GM23338 (cell line): ENCODE results near the gene ZNF286A. TPM values are rescaled to one million over a fixed set of nuclear protein-coding genes. Genes with fewer than 3 reads are reported as not detected.
"Not testable (repeated sequence)": the region's sequence is repeated elsewhere in the genome, so short reads cannot be mapped to it uniquely, and the experiment has no call there.

Source experiments
- ATAC-seq: fragments of 200-7000 bp; cut with Tn5 transposase; 3 replicates; pipeline ENCODE4 v1.9.1; 2020
- DNase-seq: peaks from one replicate; pipeline ENCODE4 v3.0.0-alpha.2; 2015; ENCODE audit warnings: low spot score
- H2AFZ ChIP-seq: fragments of 200-600 bp; sonication (generic); 2 replicates; pipeline ENCODE4 v1.8.0; 2016; ENCODE audit warnings: antibody characterized with exemption, mild to moderate bottlenecking, moderate library complexity
- H3F3A ChIP-seq: fragments of 200-600 bp; sonication (generic); replicated peaks from 2 replicates; pipeline ENCODE4 v1.8.0; 2017; ENCODE audit warnings: antibody characterized with exemption, mixed run types, low read depth
- H3K27ac ChIP-seq: fragments of 200-600 bp; sonication (generic); 2 replicates; pipeline ENCODE4 v1.6.1; 2016; ENCODE audit warnings: low read depth
- H3K27me3 ChIP-seq: fragments of 200-600 bp; sonication (generic); 2 replicates; pipeline ENCODE4 v1.8.0; 2016; ENCODE audit warnings: mild to moderate bottlenecking, mixed run types, moderate library complexity; ENCODE audit not compliant: insufficient read depth
- H3K36me3 ChIP-seq: fragments of 200-600 bp; sonication (generic); 2 replicates; pipeline ENCODE4 v1.8.0; 2016; ENCODE audit warnings: mild to moderate bottlenecking; ENCODE audit not compliant: insufficient read depth
- H3K4me1 ChIP-seq: fragments of 200-600 bp; sonication (generic); 2 replicates; pipeline ENCODE4 v1.8.0; 2016; ENCODE audit warnings: mild to moderate bottlenecking, moderate library complexity; ENCODE audit not compliant: insufficient read depth
- H3K4me2 ChIP-seq: fragments of 200-600 bp; sonication (generic); 2 replicates; pipeline ENCODE4 v1.7.1; 2017; ENCODE audit warnings: mixed run types
- H3K4me3 ChIP-seq: fragments of 200-600 bp; sonication (generic); 2 replicates; pipeline ENCODE4 v1.6.1; 2016; ENCODE audit warnings: mixed run types
- H3K79me2 ChIP-seq: fragments of 200-600 bp; sonication (generic); replicated peaks from 2 replicates; pipeline ENCODE4 v1.8.0; 2017; ENCODE audit warnings: mild to moderate bottlenecking; ENCODE audit not compliant: insufficient read depth
- H3K9me2 ChIP-seq: fragments of 200-600 bp; sonication (generic); 2 replicates; pipeline ENCODE4 v1.8.0; 2017; ENCODE audit not compliant: insufficient read depth
- H4K20me1 ChIP-seq: fragments of 200-600 bp; sonication (generic); replicated peaks from 2 replicates; pipeline ENCODE4 v1.8.0; 2017; ENCODE audit warnings: mild to moderate bottlenecking; ENCODE audit not compliant: insufficient read depth
- H3K27ac Mint-ChIP-seq: 2 replicates; pipeline ENCODE4 v1.8.0; 2020; ENCODE audit warnings: inconsistent platforms, mild to moderate bottlenecking, moderate library complexity, mixed read lengths
- H3K27me3 Mint-ChIP-seq: 3 replicates; pipeline ENCODE4 v1.8.0; 2022; ENCODE audit warnings: low read depth, mild to moderate bottlenecking, moderate library complexity, mixed read lengths, inconsistent platforms; ENCODE audit not compliant: insufficient read depth, poor library complexity
- H3K36me3 Mint-ChIP-seq: 3 replicates; pipeline ENCODE4 v1.8.0; 2021; ENCODE audit warnings: low read depth, mild to moderate bottlenecking, inconsistent platforms, moderate library complexity, mixed read lengths
- H3K4me1 Mint-ChIP-seq: 3 replicates; pipeline ENCODE4 v1.8.0; 2020; ENCODE audit warnings: mild to moderate bottlenecking, inconsistent platforms, mixed read lengths
- H3K4me3 Mint-ChIP-seq: 3 replicates; pipeline ENCODE4 v1.8.0; 2021; ENCODE audit warnings: moderate library complexity, mild to moderate bottlenecking, inconsistent platforms, mixed read lengths
- H3K9me3 Mint-ChIP-seq: 3 replicates; pipeline ENCODE4 v1.8.0; 2020; ENCODE audit warnings: moderate library complexity, mild to moderate bottlenecking, inconsistent platforms, mixed read lengths
- CREB1 ChIP-seq: fragments of 250-450 bp; sonication (Bioruptor Pico); IDR thresholded peaks from 2 replicates; pipeline ENCODE4 v1.5.0; 2020; ENCODE audit warnings: low read depth, mild to moderate bottlenecking, moderate library complexity
- EZH2 ChIP-seq: fragments of 200-600 bp; sonication (generic); IDR thresholded peaks from one replicate; pipeline ENCODE4 v1.8.0; 2017; ENCODE audit warnings: antibody characterized with exemption, mild to moderate bottlenecking, low read depth; ENCODE audit not compliant: unreplicated experiment
- EZH2phosphoT487 ChIP-seq: fragments of 200-600 bp; sonication (generic); IDR thresholded peaks from one replicate; pipeline ENCODE4 v1.8.1; 2018; ENCODE audit warnings: antibody characterized with exemption; ENCODE audit not compliant: unreplicated experiment
- NANOG ChIP-seq: IDR thresholded peaks from 2 replicates; pipeline ENCODE4 v1.6.1; 2016; ENCODE audit warnings: antibody characterized with exemption, borderline replicate concordance
- POLR2AphosphoS5 ChIP-seq: IDR thresholded peaks from 2 replicates; pipeline ENCODE4 v1.6.1; 2016; ENCODE audit warnings: antibody characterized with exemption, low read depth
- STAT1 ChIP-seq: IDR thresholded peaks from one replicate; pipeline ENCODE4 v1.6.1; 2016; ENCODE audit warnings: antibody characterized with exemption; ENCODE audit not compliant: unreplicated experiment
- ZNF114 ChIP-seq: fragments of 250-450 bp; sonication (Bioruptor Pico); IDR thresholded peaks from 2 replicates; pipeline ENCODE4 v1.5.0; 2020; ENCODE audit warnings: mild to moderate bottlenecking, moderate library complexity
- polyA plus RNA-seq: library from polyadenylated mRNA; unstranded; fragments of >200 nt; fragmentation: Nextera tagmentation; extraction: Ambion mirVana; gene quantifications from 2 replicates; pipeline ENCODE4 v1.2.1, GENCODE V29; 2016
- total RNA-seq: library from RNA; depleted of rRNA; stranded (reverse); fragments of >200 nt; shearing (Covaris generic); gene quantifications from 2 replicates; pipeline ENCODE4 v1.2.3, GENCODE V29; 2014
- TF ChIP-seq, protein P1 (sequence below): fragments of 250-450 bp; sonication (Bioruptor Pico); IDR thresholded peaks from 2 replicates; pipeline ENCODE4 v1.5.0; 2020; ENCODE audit warnings: mild to moderate bottlenecking, moderate library complexity
- TF ChIP-seq, protein P2 (sequence below), 2 experiments: fragments of 200-600 bp in 1 of 2; sonication (generic) in 1 of 2; conservative IDR thresholded peaks; 2 replicates each; pipeline versions ENCODE4 v1.5.1 to v1.6.1; 2016 to 2017; ENCODE audit warnings: antibody characterized with exemption in 2 of 2, low read depth in 2 of 2, mild to moderate bottlenecking in 2 of 2, moderate library complexity in 1 of 2
- TF ChIP-seq, protein P3 (sequence below): IDR thresholded peaks from 2 replicates; pipeline ENCODE4 v1.6.1; 2016; ENCODE audit warnings: antibody characterized with exemption
- TF ChIP-seq, protein P4 (sequence below): IDR thresholded peaks from one replicate; pipeline ENCODE4 v1.6.1; 2018; ENCODE audit warnings: antibody characterized with exemption; ENCODE audit not compliant: unreplicated experiment

The ZNF286A gene
- total and polyA plus RNA-seq, 2 experiments from 2014 or later = 44.8 to 93.4 TPM

DNA sequence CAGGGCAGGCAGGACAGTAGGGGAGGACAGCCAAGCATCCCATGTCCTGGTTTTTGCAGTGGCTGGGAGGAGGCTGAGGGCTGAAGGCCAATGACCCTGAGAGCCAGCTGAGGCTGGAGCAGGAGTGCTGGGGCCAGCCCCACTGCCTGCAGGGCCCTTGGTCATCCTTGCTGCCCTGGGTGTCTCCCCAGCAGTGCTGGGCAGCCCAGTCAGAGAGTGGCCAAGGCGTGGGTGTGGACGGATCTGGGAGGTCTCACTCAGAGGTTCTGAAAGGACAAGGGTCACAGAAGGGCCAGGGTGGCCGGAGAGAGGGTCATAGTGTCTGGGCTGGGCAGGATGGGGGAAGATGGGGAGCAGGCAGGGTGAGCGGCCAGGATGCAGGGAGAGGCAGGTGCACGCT lies 37.0 kb downstream of the ZNF286A start:
- not testable (repeated sequence) for H4K20me1 ChIP-seq, H3K9me2 ChIP-seq, H3K36me3 Mint-ChIP-seq, H3K4me3 Mint-ChIP-seq, H3K4me3 ChIP-seq, H3K79me2 ChIP-seq, H3K9me3 Mint-ChIP-seq, H3F3A ChIP-seq, H3K4me2 ChIP-seq, H3K27ac ChIP-seq, ATAC-seq, H3K36me3 ChIP-seq, DNase-seq, H3K27ac Mint-ChIP-seq, H3K27me3 ChIP-seq, H3K27me3 Mint-ChIP-seq, H3K4me1 Mint-ChIP-seq, H3K4me1 ChIP-seq, H2AFZ ChIP-seq

DNA sequence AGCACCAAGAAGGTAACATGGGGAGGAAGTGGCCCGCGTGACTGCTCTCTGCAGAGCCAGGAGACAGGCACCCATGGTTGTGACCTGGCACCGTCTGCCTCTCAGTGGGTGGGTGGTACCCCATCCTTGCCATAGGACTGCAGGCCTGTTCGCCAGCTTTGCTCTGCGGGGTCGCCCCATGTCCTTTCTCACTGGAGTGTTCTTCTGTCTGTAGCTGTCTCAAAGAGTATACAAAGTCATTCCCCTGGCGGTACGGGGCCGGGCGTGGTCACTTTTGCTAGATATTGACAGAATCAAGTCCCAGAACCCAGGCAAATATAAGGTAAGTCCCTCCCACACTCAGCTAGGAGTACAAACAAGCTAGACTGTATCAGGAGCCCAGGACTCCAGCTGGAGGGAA lies 38.5 kb downstream of the ZNF286A start:
- Mint-ChIP-seq H3K4me3 (no peak overlapping the region), H3K27ac (no peak overlapping the region), H3K4me1 (no peaks in the 10 kb centered on the region), H3K36me3 (no peaks in the 10 kb centered on the region), H3K27me3 (peaks cover under 1% of the 10 kb centered on the region), H3K9me3 (no peaks in the 10 kb centered on the region)
- no peaks in the 10 kb centered on the region for H3F3A ChIP-seq
- H3K4me2 ChIP-seq = no peak overlapping the region
- H3K4me1 ChIP-seq = no peaks in the 10 kb centered on the region
- H3K36me3 ChIP-seq = no peaks in the 10 kb centered on the region
- H3K79me2 ChIP-seq = no peaks in the 10 kb centered on the region
- H3K4me3 ChIP-seq = no peak overlapping the region
- no peak for DNase-seq
- no peak for ATAC-seq
- no peaks in the 10 kb centered on the region for H3K27me3 ChIP-seq
- no peaks in the 10 kb centered on the region for H4K20me1 ChIP-seq
- H3K9me2 ChIP-seq = no peaks in the 10 kb centered on the region
- no peak overlapping the region for H2AFZ ChIP-seq
- H3K27ac ChIP-seq = no peak overlapping the region
- TF ChIP-seq EZH2phosphoT487 (no peak), EZH2 (no peak), STAT1 (no peak), ZNF114 (CRISPR knock-in tag) (no peak), NANOG (no peak), CREB1 (CRISPR knock-in tag) (no peak), POLR2AphosphoS5 (no peak)
- TF ChIP-seq, protein P1, sequence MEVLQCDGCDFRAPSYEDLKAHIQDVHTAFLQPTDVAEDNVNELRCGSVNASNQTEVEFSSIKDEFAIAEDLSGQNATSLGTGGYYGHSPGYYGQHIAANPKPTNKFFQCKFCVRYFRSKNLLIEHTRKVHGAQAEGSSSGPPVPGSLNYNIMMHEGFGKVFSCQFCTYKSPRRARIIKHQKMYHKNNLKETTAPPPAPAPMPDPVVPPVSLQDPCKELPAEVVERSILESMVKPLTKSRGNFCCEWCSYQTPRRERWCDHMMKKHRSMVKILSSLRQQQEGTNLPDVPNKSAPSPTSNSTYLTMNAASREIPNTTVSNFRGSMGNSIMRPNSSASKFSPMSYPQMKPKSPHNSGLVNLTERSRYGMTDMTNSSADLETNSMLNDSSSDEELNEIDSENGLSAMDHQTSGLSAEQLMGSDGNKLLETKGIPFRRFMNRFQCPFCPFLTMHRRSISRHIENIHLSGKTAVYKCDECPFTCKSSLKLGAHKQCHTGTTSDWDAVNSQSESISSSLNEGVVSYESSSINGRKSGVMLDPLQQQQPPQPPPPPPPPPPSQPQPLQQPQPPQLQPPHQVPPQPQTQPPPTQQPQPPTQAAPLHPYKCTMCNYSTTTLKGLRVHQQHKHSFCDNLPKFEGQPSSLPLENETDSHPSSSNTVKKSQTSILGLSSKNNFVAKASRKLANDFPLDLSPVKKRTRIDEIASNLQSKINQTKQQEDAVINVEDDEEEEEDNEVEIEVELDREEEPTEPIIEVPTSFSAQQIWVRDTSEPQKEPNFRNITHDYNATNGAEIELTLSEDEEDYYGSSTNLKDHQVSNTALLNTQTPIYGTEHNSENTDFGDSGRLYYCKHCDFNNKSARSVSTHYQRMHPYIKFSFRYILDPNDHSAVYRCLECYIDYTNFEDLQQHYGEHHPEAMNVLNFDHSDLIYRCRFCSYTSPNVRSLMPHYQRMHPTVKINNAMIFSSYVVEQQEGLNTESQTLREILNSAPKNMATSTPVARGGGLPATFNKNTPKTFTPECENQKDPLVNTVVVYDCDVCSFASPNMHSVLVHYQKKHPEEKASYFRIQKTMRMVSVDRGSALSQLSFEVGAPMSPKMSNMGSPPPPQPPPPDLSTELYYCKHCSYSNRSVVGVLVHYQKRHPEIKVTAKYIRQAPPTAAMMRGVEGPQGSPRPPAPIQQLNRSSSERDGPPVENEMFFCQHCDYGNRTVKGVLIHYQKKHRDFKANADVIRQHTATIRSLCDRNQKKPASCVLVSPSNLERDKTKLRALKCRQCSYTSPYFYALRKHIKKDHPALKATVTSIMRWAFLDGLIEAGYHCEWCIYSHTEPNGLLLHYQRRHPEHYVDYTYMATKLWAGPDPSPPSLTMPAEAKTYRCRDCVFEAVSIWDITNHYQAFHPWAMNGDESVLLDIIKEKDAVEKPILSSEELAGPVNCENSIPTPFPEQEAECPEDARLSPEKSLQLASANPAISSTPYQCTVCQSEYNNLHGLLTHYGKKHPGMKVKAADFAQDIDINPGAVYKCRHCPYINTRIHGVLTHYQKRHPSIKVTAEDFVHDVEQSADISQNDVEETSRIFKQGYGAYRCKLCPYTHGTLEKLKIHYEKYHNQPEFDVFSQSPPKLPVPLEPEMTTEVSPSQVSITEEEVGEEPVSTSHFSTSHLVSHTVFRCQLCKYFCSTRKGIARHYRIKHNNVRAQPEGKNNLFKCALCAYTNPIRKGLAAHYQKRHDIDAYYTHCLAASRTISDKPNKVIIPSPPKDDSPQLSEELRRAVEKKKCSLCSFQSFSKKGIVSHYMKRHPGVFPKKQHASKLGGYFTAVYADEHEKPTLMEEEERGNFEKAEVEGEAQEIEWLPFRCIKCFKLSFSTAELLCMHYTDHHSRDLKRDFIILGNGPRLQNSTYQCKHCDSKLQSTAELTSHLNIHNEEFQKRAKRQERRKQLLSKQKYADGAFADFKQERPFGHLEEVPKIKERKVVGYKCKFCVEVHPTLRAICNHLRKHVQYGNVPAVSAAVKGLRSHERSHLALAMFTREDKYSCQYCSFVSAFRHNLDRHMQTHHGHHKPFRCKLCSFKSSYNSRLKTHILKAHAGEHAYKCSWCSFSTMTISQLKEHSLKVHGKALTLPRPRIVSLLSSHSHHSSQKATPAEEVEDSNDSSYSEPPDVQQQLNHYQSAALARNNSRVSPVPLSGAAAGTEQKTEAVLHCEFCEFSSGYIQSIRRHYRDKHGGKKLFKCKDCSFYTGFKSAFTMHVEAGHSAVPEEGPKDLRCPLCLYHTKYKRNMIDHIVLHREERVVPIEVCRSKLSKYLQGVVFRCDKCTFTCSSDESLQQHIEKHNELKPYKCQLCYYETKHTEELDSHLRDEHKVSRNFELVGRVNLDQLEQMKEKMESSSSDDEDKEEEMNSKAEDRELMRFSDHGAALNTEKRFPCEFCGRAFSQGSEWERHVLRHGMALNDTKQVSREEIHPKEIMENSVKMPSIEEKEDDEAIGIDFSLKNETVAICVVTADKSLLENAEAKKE = no peak
- TF ChIP-seq, protein P2, sequence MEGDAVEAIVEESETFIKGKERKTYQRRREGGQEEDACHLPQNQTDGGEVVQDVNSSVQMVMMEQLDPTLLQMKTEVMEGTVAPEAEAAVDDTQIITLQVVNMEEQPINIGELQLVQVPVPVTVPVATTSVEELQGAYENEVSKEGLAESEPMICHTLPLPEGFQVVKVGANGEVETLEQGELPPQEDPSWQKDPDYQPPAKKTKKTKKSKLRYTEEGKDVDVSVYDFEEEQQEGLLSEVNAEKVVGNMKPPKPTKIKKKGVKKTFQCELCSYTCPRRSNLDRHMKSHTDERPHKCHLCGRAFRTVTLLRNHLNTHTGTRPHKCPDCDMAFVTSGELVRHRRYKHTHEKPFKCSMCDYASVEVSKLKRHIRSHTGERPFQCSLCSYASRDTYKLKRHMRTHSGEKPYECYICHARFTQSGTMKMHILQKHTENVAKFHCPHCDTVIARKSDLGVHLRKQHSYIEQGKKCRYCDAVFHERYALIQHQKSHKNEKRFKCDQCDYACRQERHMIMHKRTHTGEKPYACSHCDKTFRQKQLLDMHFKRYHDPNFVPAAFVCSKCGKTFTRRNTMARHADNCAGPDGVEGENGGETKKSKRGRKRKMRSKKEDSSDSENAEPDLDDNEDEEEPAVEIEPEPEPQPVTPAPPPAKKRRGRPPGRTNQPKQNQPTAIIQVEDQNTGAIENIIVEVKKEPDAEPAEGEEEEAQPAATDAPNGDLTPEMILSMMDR (conservative IDR thresholded peaks at IDR 0.05; ENCODE audit: low read depth in 2 of 2) = no peak
- TF ChIP-seq, protein P3, sequence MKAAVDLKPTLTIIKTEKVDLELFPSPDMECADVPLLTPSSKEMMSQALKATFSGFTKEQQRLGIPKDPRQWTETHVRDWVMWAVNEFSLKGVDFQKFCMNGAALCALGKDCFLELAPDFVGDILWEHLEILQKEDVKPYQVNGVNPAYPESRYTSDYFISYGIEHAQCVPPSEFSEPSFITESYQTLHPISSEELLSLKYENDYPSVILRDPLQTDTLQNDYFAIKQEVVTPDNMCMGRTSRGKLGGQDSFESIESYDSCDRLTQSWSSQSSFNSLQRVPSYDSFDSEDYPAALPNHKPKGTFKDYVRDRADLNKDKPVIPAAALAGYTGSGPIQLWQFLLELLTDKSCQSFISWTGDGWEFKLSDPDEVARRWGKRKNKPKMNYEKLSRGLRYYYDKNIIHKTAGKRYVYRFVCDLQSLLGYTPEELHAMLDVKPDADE = no peak
- TF ChIP-seq, protein P4, sequence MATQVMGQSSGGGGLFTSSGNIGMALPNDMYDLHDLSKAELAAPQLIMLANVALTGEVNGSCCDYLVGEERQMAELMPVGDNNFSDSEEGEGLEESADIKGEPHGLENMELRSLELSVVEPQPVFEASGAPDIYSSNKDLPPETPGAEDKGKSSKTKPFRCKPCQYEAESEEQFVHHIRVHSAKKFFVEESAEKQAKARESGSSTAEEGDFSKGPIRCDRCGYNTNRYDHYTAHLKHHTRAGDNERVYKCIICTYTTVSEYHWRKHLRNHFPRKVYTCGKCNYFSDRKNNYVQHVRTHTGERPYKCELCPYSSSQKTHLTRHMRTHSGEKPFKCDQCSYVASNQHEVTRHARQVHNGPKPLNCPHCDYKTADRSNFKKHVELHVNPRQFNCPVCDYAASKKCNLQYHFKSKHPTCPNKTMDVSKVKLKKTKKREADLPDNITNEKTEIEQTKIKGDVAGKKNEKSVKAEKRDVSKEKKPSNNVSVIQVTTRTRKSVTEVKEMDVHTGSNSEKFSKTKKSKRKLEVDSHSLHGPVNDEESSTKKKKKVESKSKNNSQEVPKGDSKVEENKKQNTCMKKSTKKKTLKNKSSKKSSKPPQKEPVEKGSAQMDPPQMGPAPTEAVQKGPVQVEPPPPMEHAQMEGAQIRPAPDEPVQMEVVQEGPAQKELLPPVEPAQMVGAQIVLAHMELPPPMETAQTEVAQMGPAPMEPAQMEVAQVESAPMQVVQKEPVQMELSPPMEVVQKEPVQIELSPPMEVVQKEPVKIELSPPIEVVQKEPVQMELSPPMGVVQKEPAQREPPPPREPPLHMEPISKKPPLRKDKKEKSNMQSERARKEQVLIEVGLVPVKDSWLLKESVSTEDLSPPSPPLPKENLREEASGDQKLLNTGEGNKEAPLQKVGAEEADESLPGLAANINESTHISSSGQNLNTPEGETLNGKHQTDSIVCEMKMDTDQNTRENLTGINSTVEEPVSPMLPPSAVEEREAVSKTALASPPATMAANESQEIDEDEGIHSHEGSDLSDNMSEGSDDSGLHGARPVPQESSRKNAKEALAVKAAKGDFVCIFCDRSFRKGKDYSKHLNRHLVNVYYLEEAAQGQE = no peak
